ENCODE data around the gene PRRT3. TPM values are rescaled to one million over a fixed set of nuclear protein-coding genes. Genes with fewer than 3 reads are reported as not detected.

The PRRT3 gene
- total and polyA plus RNA-seq, 2 of the 8 experiments (the other 6 are each of a cell fraction or from before 2014, with no cell fraction given), result 9.0 to 9.2 TPM

DNA sequence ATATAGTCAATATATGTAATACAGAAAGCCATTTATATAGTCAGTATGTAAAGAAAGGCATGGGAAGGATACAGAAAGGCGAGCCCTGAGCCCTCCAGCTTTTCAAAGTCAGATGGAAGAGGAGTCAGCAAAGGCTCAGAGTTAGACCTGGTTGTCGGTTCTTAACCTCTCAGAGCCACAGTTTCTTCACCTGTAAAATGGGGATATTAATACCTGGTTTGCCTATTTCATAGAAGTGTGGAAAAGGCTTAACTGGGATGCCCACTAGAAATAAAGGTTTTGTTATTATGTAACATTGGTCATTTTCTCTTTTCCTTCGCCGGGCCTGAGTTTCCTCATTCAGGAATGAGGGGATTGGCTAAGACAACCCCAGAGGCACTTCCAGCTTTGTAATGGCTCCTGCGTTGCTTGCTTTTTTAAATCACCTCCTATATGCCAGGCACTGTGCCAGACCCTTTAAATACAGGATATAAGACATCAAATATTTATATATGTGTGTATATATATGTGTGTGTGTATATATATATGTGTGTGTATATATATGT, 16.2 kb downstream of the PRRT3 start:
- TF ChIP-seq RBBP5 (IDR thresholded peaks at IDR 0.05; ENCODE audit: borderline replicate concordance, low read depth, low read length), result no peak
- no peak for TF ChIP-seq FOSL1 (IDR thresholded peaks at IDR 0.05; ENCODE audit: insufficient read depth, low read depth, low read length)
- TF ChIP-seq POLR2AphosphoS5 (IDR thresholded peaks at IDR 0.05; ENCODE audit: low read depth, low read length), result no peak
- no peak for TF ChIP-seq TAF1 (IDR thresholded peaks at IDR 0.05; ENCODE audit: low read depth, low read length)
- TF ChIP-seq SRF (IDR thresholded peaks at IDR 0.05; ENCODE audit: low read depth, low read length), result no peak
- TF ChIP-seq ASH2L (IDR thresholded peaks at IDR 0.05; ENCODE audit: low read length), result no peak
- no peak for TF ChIP-seq EZH2 (IDR thresholded peaks at IDR 0.05; ENCODE audit: low read depth, low read length, severe bottlenecking)
- no peak for TF ChIP-seq NRF1 (IDR thresholded peaks at IDR 0.05; ENCODE audit: low read depth, low read length)
- no peak for TF ChIP-seq KDM1A (IDR thresholded peaks at IDR 0.05; ENCODE audit: borderline replicate concordance, low read length)
- no peak for TF ChIP-seq CREB1 (IDR thresholded peaks at IDR 0.05)
- TF ChIP-seq POU5F1 (IDR thresholded peaks at IDR 0.05; ENCODE audit: low read depth, low read length), result no peak
- TF ChIP-seq SP2 (IDR thresholded peaks at IDR 0.05; ENCODE audit: low read length), result no peak
- Histone ChIP-seq H4K8ac (ENCODE audit: extremely low read depth, insufficient read depth, low read length) (no peak overlapping the region), H2AK5ac (ENCODE audit: low read depth, low read length) (no peak overlapping the region), H4K5ac (ENCODE audit: insufficient read length, low read depth, low read length) (no peak overlapping the region), H3K9ac (replicated peaks in 1 of 4; ENCODE audit: extremely low read depth in 1 of 4, low read depth in 3 of 4, low read length in 3 of 4) (no peak overlapping the region), H3K9me3 (ENCODE audit: insufficient read depth in 2 of 2, low read depth in 1 of 2, low read length in 1 of 2) (peaks cover 0 to 4% of the 10 kb centered on the region in 2 experiments; a peak in 1 of 4 replicates), H3K23ac (ENCODE audit: insufficient read length) (no peak overlapping the region), H2AFZ (ENCODE audit: low read length) (no peak overlapping the region), H2BK120ac (replicated peaks; ENCODE audit: low read depth, low read length) (no peak overlapping the region), H2BK15ac (ENCODE audit: low read length) (no peak overlapping the region), H3K4me1 (replicated peaks in 1 of 4; ENCODE audit: control insufficient read depth in 3 of 4, insufficient read depth in 4 of 4, low read length in 3 of 4) (peaks cover 0 to 10% (median 5%) of the 10 kb centered on the region in 4 experiments; a peak in 6 of 7 replicates), H3K79me2 (ENCODE audit: control insufficient read depth in 1 of 2, insufficient read depth in 2 of 2, low read length in 2 of 2) (no peaks in the 10 kb centered on the region), H3K4ac (replicated peaks; ENCODE audit: insufficient read length, low read depth, low read length) (no peak overlapping the region), H3K27me3 (replicated peaks in 1 of 4; ENCODE audit: control insufficient read depth in 3 of 4, extremely low read depth in 1 of 4, insufficient read depth in 3 of 4, low read length in 3 of 4) (peaks cover 0 to 3% (median 0%) of the 10 kb centered on the region in 4 experiments; a peak in 1 of 7 replicates), H3K23me2 (ENCODE audit: low read depth, low read length) (peaks cover 13% of the 10 kb centered on the region; the same call in 1 of the 2 replicates), H4K20me1 (replicated peaks in 1 of 2; ENCODE audit: control insufficient read depth in 1 of 2, insufficient read depth in 2 of 2, low read length in 2 of 2) (no peaks in the 10 kb centered on the region), H3K18ac (ENCODE audit: extremely low read depth, low read length) (no peak overlapping the region), H3K27ac (ENCODE audit: low read depth, low read length) (no peak overlapping the region), H3K14ac (ENCODE audit: insufficient read length) (no peak overlapping the region), H3K56ac (replicated peaks; ENCODE audit: insufficient read length, low read depth, low read length) (no peak overlapping the region), H2BK20ac (ENCODE audit: low read length) (no peak overlapping the region), H2BK5ac (ENCODE audit: low read depth, low read length) (no peak overlapping the region), H3K36me3 (ENCODE audit: control insufficient read depth in 2 of 4, insufficient read depth in 4 of 4, low read length in 3 of 4) (no peaks in the 10 kb centered on the region), H4K91ac (replicated peaks; ENCODE audit: insufficient read length, low read length) (no peak overlapping the region), H2BK12ac (ENCODE audit: low read depth, low read length) (no peak overlapping the region), H3K4me2 (ENCODE audit: insufficient read depth in 1 of 2, low read depth in 2 of 2, low read length in 2 of 2) (no peak overlapping the region), H3K4me3 (ENCODE audit: extremely low read depth in 1 of 4, insufficient read depth in 2 of 4, low read depth in 3 of 4, low read length in 4 of 4) (no peak overlapping the region), H3K79me1 (ENCODE audit: low read depth, low read length) (no peaks in the 10 kb centered on the region)
- CTCF ChIA-PET (ENCODE audit: partially characterized antibody), result interaction anchor here (1.3 to 7.5 kb wide), 4 partner anchors 12 to 129 kb away, joined by 3 to 86 read pairs (median 22); partner anchors contain the start of gene PRRT3
- FAIRE-seq (no peak), DNase-seq (ENCODE audit: low read depth in 1 of 2, low spot score in 2 of 2) (no peak)
- 97% methylated on average over 5 of the region's 5 CpGs; no CpG with 5 or more reads in 1 of the 2 experiments for WGBS, 2 experiments (ENCODE audit: extremely low coverage in 1 of 2, insufficient coverage in 1 of 2, insufficient read length in 1 of 2, insufficient replicate concordance in 2 of 2, low coverage in 1 of 2, low lambda C conversion rate in 2 of 2, missing lambda C conversion rate in 1 of 2)
- POLR2A ChIA-PET (ENCODE audit: partially characterized antibody), result interaction anchor here (1.6 to 5.9 kb wide), 3 partner anchors 11 to 92 kb away, joined by 4 to 43 read pairs (median 10); partner anchors contain the start of gene RPUSD3

Measured in H1 (cell line).